Aorta (tissue), 5 donors: ENCODE results near the gene KTN1. TPM values are rescaled to one million over a fixed set of nuclear protein-coding genes. Genes with fewer than 3 reads are reported as not detected.

ENCODE experiments used
- ATAC-seq: fragments of 200-7000 bp; cut with Tn5 transposase; one replicate; pipeline ENCODE4 v1.9.1; 2022; ENCODE audit warnings: moderate library complexity; ENCODE audit not compliant: low FRiP score
- DNase-seq, 2 donors: peaks; one replicate each; pipeline ENCODE4 v3.0.0-alpha.2; 2020
- H3K27ac ChIP-seq, 2 donors: one replicate each; pipeline ENCODE4 v1.5.1; 2013; ENCODE audit warnings: low read length in 2 of 2, mild to moderate bottlenecking in 2 of 2, moderate library complexity in 2 of 2, control low read depth in 1 of 2, inconsistent platforms in 1 of 2, low read depth in 1 of 2
- H3K27me3 ChIP-seq, 2 donors: one replicate each; pipeline ENCODE4 v1.6.1; 2013; ENCODE audit warnings: control low read depth in 1 of 2, low read length in 1 of 2, mild to moderate bottlenecking in 1 of 2, moderate library complexity in 1 of 2; ENCODE audit not compliant: insufficient read depth in 2 of 2, control insufficient read depth in 1 of 2
- H3K36me3 ChIP-seq, 2 donors: one replicate each; pipeline ENCODE4 v1.6.1; 2013; ENCODE audit warnings: control low read depth in 1 of 2, low read length in 1 of 2, mild to moderate bottlenecking in 1 of 2; ENCODE audit not compliant: insufficient read depth in 2 of 2, control insufficient read depth in 1 of 2
- H3K4me1 ChIP-seq, 2 donors: one replicate each; pipeline ENCODE4 v1.6.1; 2013; ENCODE audit warnings: low read length in 2 of 2, control low read depth in 1 of 2, mild to moderate bottlenecking in 1 of 2, moderate library complexity in 1 of 2; ENCODE audit not compliant: insufficient read depth in 2 of 2, control insufficient read depth in 1 of 2
- H3K4me3 ChIP-seq, 2 donors: one replicate each; pipeline ENCODE4 v1.5.1; 2013; ENCODE audit warnings: low read length in 2 of 2, control low read depth in 1 of 2, mild to moderate bottlenecking in 1 of 2
- H3K9me3 ChIP-seq: one replicate; pipeline ENCODE4 v1.6.1; 2013; ENCODE audit warnings: mild to moderate bottlenecking, low read length; ENCODE audit not compliant: control insufficient read depth
- WGBS, 2 donors: extraction: QIAGEN DNeasy Blood & Tissue Kit; methylation state at CpG; one replicate each; pipeline ENCODE4 v1.1.7; 2013; 5-methylcytosine and 5-hydroxymethylcytosine counted together
- intact Hi-C, 2 donors: fragments of 100-400 bp; cut with DNase I; formaldehyde crosslinking; loops; one replicate each; pipeline versions ENCODE4 v1.14.2 to v1.15.0; 2022
- polyA plus RNA-seq, 2 donors: library from polyadenylated mRNA; stranded (reverse); fragments of 200-250 nt; gene quantifications; one replicate each; pipeline ENCODE4 v1.2.3, GENCODE V29; 2013
- total RNA-seq, 2 donors: library from RNA; stranded (reverse); fragmentation: NEBNext Ultra II Directional; extraction: Animal tissue kit (Norgen Biotek cat#: 25700); gene quantifications; one replicate each; pipeline ENCODE4 v1.2.1, GENCODE V29; 2021
- donor health status: healthy with polysubstance abuse.
- donor health status: Bipolar disorder and iron deficiency.
- donor health status: DM: no; HTN: no; CAD: no.
- donor health status: DM: no; HTN: no; CAD: no.
- donor health status: DM: yes; HTN: yes; CAD: no.

KTN1 gene
- total and polyA plus RNA-seq, 4 donors = 86.8 to 216 (median 167) TPM

DNA sequence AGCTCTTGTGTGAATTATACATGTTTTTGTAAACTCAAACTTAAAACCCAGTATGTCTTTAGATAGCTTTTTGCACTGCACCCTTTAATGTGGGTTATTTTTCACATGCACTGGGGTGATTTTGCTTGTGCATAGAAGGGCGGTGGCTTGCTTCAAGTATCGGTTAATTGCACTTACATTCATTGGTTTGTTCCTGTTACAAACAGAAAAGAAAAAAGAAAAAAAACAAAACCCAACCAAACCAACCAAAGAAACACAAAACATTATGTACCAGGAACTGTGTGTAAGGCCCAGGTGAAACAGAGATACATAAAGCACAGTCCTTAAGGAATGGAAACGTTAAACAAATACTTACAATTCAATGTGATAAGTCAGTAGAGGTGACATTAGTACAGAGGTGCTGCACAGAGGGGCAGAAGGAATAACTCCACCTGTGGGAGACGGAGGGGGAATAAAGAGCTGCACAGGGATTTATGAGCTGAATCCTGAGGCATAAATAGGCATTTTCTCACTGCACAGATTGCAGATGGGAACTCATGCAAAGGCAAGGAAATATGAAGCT is 151.4 kb downstream of the KTN1 start:
- WGBS, 2 donors = 83 to 85% methylated on average over 4 of the region's 4 CpGs
- ATAC-seq = no peak
- H3K9me3 ChIP-seq = no peaks in the 10 kb centered on the region
- intact Hi-C loops = no loop called here
- H3K4me1 ChIP-seq = no peaks in the 10 kb centered on the region
- H3K27me3 ChIP-seq = no peaks in the 10 kb centered on the region
- H3K36me3 ChIP-seq = no peaks in the 10 kb centered on the region
- no peak overlapping the region for H3K27ac ChIP-seq
- no peak for DNase-seq
- H3K4me3 ChIP-seq = no peak overlapping the region

DNA sequence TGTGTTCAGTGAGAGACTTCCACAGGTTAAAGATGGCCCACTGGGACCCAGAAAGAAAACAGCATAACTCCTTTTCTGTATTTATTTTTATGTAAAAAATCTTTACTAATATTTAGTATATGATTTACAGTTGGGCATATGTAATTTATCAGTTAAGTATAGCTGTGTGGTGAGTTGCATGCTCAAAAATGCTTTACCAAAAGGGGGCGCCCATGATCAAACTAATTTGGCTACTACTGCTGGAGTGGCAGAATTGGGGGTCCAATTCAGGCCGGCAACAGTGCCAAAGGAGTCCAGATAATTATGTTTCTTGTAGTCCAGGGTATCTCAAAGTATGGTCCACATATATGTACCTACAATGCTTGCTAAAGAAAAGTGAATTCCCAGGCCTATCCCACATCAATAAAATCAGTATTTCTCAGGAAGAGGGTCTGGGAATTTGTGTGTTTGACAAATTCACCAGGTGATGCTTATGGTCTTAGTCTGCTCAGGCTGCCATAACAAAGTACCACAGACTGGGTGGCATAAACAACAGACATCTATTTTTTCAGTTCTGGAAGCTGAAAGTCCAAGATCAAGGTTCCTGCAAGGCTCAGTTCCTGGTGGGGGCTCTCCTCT is 152.0 kb downstream of the KTN1 start:
- H3K4me1 ChIP-seq = no peaks in the 10 kb centered on the region
- ATAC-seq = no peak

DNA sequence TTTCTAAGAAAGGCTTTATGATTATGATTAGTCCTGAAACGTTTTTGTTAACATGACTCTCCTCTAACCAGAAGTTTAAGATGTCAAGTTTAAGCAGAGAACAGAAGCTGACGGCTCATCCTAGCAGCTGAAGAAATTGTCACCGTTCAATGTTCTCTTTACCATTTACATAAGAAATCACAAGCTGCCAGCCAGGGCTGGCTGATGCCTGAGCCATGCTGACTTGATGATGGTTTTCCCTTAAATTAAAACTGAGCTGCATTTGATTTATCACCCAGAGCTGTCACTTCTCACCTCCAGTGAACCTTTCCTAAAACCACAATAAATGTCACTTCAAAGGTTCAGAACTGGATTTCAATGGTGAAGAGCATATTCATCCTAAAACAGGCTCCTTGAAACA is 153.6 kb downstream of the KTN1 start:
- 53 to 60% methylated on average over 3 of the region's 3 CpGs for WGBS, 2 donors
- intact Hi-C loops = no loop called here
- no peaks in the 10 kb centered on the region for H3K36me3 ChIP-seq
- no peak overlapping the region for H3K27ac ChIP-seq
- no peaks in the 10 kb centered on the region for H3K4me1 ChIP-seq
- no peak for ATAC-seq
- H3K27me3 ChIP-seq = no peaks in the 10 kb centered on the region
- no peaks in the 10 kb centered on the region for H3K9me3 ChIP-seq
- no peak overlapping the region for H3K4me3 ChIP-seq
- no peak for DNase-seq

More for the DNA sequence above, 152.0 kb downstream of the KTN1 start:
- no peak overlapping the region for H3K27ac ChIP-seq
- H3K36me3 ChIP-seq = no peaks in the 10 kb centered on the region
- intact Hi-C loops = no loop called here
- no peak for DNase-seq
- H3K27me3 ChIP-seq = no peaks in the 10 kb centered on the region
- H3K4me3 ChIP-seq = no peak overlapping the region
- no peaks in the 10 kb centered on the region for H3K9me3 ChIP-seq
- WGBS, 2 donors = 26 to 43% methylated on average over 2 of the region's 2 CpGs

Other genes with a start within 250 kb of the KTN1 start
- 10 to 100 TPM; 18.7 to 19.4 TPM for gene ATG14, start 168.4 kb upstream of the KTN1 start, total RNA-seq
- 10 to 100 TPM in 1 of 2 donors, 1 to 10 TPM in 1; 6.0 to 11.5 TPM for gene ATG14, start 168.4 kb upstream of the KTN1 start, polyA plus RNA-seq
- not detected for gene TBPL2, start 139.6 kb upstream of the KTN1 start, total RNA-seq
- gene TBPL2, start 139.6 kb upstream of the KTN1 start, polyA plus RNA-seq = not detected